ENCODE measurements around the gene BRI3BP.
"Not testable (repeated sequence)": the region's sequence is repeated elsewhere in the genome, so short reads cannot be mapped to it uniquely, and the experiment has no call there.

BRI3BP gene

GRCh38 chr12:125050868-125051267 lies 57.4 kb downstream of the BRI3BP start:
- H3K4me1 ChIP-seq (ENCODE audit: insufficient read depth, low read length) = no peaks in the 10 kb centered on the region
- peaks cover 3% of the 10 kb centered on the region; the same call in 1 of the 2 replicates for H3K9me3 ChIP-seq (ENCODE audit: insufficient read depth, low read depth, low read length)
- H3K36me3 ChIP-seq (ENCODE audit: insufficient read depth, low read length) = no peaks in the 10 kb centered on the region
- H3K27ac ChIP-seq (ENCODE audit: low read depth, low read length) = no peak overlapping the region
- no peak overlapping the region for H3K9ac ChIP-seq (ENCODE audit: low read depth, low read length)
- WGBS = 97% methylated on average over 3 of the region's 3 CpGs
- H3K4me3 ChIP-seq (ENCODE audit: low read length) = no peak overlapping the region
- no peaks in the 10 kb centered on the region for H3K27me3 ChIP-seq (ENCODE audit: insufficient read depth, low read length)

GRCh38 chr12:125053821-125054220 lies 60.4 kb downstream of the BRI3BP start:
- no peaks in the 10 kb centered on the region for H3K36me3 ChIP-seq (ENCODE audit: insufficient read depth, low read length)
- peaks cover 3% of the 10 kb centered on the region; the same call in 1 of the 2 replicates for H3K9me3 ChIP-seq (ENCODE audit: insufficient read depth, low read depth, low read length)
- no peak overlapping the region for H3K9ac ChIP-seq (ENCODE audit: low read depth, low read length)
- H3K27ac ChIP-seq (ENCODE audit: low read depth, low read length) = no peak overlapping the region
- no peaks in the 10 kb centered on the region for H3K27me3 ChIP-seq (ENCODE audit: insufficient read depth, low read length)
- 95% methylated on average over 8 of the region's 8 CpGs for WGBS
- H3K4me3 ChIP-seq (ENCODE audit: low read length) = no peak overlapping the region
- no peaks in the 10 kb centered on the region for H3K4me1 ChIP-seq (ENCODE audit: insufficient read depth, low read length)

GRCh38 chr12:125055591-125055990 lies 62.1 kb downstream of the BRI3BP start:
- no peak overlapping the region for H3K4me3 ChIP-seq (ENCODE audit: low read length)
- H3K9me3 ChIP-seq (ENCODE audit: insufficient read depth, low read depth, low read length) = peaks cover 7% of the 10 kb centered on the region; the same call in 1 of the 2 replicates
- no peak overlapping the region for H3K9ac ChIP-seq (ENCODE audit: low read depth, low read length)
- 91% methylated on average over 9 of the region's 9 CpGs for WGBS
- no peaks in the 10 kb centered on the region for H3K36me3 ChIP-seq (ENCODE audit: insufficient read depth, low read length)
- H3K4me1 ChIP-seq (ENCODE audit: insufficient read depth, low read length) = no peaks in the 10 kb centered on the region
- H3K27ac ChIP-seq (ENCODE audit: low read depth, low read length) = no peak overlapping the region
- H3K27me3 ChIP-seq (ENCODE audit: insufficient read depth, low read length) = no peaks in the 10 kb centered on the region

GRCh38 chr12:125056306-125056705 lies 62.9 kb downstream of the BRI3BP start:
- WGBS = 94% methylated on average over 14 of the region's 14 CpGs
- Histone ChIP-seq H3K9me3 (ENCODE audit: insufficient read depth, low read depth, low read length) (peaks cover 14% of the 10 kb centered on the region), H3K4me1 (ENCODE audit: insufficient read depth, low read length) (no peaks in the 10 kb centered on the region), H3K36me3 (ENCODE audit: insufficient read depth, low read length) (no peaks in the 10 kb centered on the region), H3K4me3 (ENCODE audit: low read length) (no peak overlapping the region), H3K9ac (ENCODE audit: low read depth, low read length) (no peak overlapping the region), H3K27ac (ENCODE audit: low read depth, low read length) (no peak overlapping the region), H3K27me3 (ENCODE audit: insufficient read depth, low read length) (no peaks in the 10 kb centered on the region)

- H3K9me3 ChIP-seq (ENCODE audit: insufficient read depth, low read depth, low read length) = peaks cover 18% of the 10 kb centered on the region
- no peak overlapping the region for H3K9ac ChIP-seq (ENCODE audit: low read depth, low read length)
- peaks cover 3% of the 10 kb centered on the region; the same call in 1 of the 2 replicates for H3K4me1 ChIP-seq (ENCODE audit: insufficient read depth, low read length)
- H3K4me3 ChIP-seq (ENCODE audit: low read length) = no peak overlapping the region
- H3K36me3 ChIP-seq (ENCODE audit: insufficient read depth, low read length) = no peaks in the 10 kb centered on the region
- no peaks in the 10 kb centered on the region for H3K27me3 ChIP-seq (ENCODE audit: insufficient read depth, low read length)
- WGBS = 90% methylated on average over 5 of the region's 5 CpGs
- H3K27ac ChIP-seq (ENCODE audit: low read depth, low read length) = no peak overlapping the region
Observed at GRCh38 chr12:125057708-125058107, 64.3 kb downstream of the BRI3BP start.

GRCh38 chr12:125061229-125061628 lies 67.8 kb downstream of the BRI3BP start:
- Histone ChIP-seq H3K4me3 (ENCODE audit: low read length) (no peak overlapping the region), H3K9ac (ENCODE audit: low read depth, low read length) (no peak overlapping the region), H3K27ac (ENCODE audit: low read depth, low read length) (no peak overlapping the region), H3K36me3 (ENCODE audit: insufficient read depth, low read length) (no peaks in the 10 kb centered on the region), H3K27me3 (ENCODE audit: insufficient read depth, low read length) (no peaks in the 10 kb centered on the region), H3K9me3 (ENCODE audit: insufficient read depth, low read depth, low read length) (peaks cover 15% of the 10 kb centered on the region), H3K4me1 (ENCODE audit: insufficient read depth, low read length) (peaks cover 19% of the 10 kb centered on the region)
- WGBS = no CpG with 5 or more reads among the region's 3 CpGs

GRCh38 chr12:125063522-125063921 lies 70.1 kb downstream of the BRI3BP start:
- WGBS = 85% methylated on average over 4 of the region's 4 CpGs
- not testable (repeated sequence) for H3K9ac ChIP-seq (ENCODE audit: low read depth, low read length); H3K27ac ChIP-seq (ENCODE audit: low read depth, low read length); H3K27me3 ChIP-seq (ENCODE audit: insufficient read depth, low read length); H3K4me3 ChIP-seq (ENCODE audit: low read length); H3K36me3 ChIP-seq (ENCODE audit: insufficient read depth, low read length)
- peaks cover 15% of the 10 kb centered on the region for H3K9me3 ChIP-seq (ENCODE audit: insufficient read depth, low read depth, low read length)
- H3K4me1 ChIP-seq (ENCODE audit: insufficient read depth, low read length) = peaks cover 28% of the 10 kb centered on the region

- Histone ChIP-seq H3K27ac (ENCODE audit: low read depth, low read length) (peak overlapping the region; percentile 83; the same call in 1 of the 2 replicates), H3K9me3 (ENCODE audit: insufficient read depth, low read depth, low read length) (peaks cover 15% of the 10 kb centered on the region), H3K27me3 (ENCODE audit: insufficient read depth, low read length) (no peaks in the 10 kb centered on the region), H3K9ac (ENCODE audit: low read depth, low read length) (peak overlapping the region; percentile 80), H3K4me1 (ENCODE audit: insufficient read depth, low read length) (peaks cover 29% of the 10 kb centered on the region), H3K36me3 (ENCODE audit: insufficient read depth, low read length) (0 out of 2 replicates have a peak, but pooled peaks cover under 1% of the 10 kb centered on the region), H3K4me3 (ENCODE audit: low read length) (peak overlapping the region; percentile 84)
- 57% methylated on average over 5 of the region's 5 CpGs for WGBS
Observed at GRCh38 chr12:125064492-125064891, 71.0 kb downstream of the BRI3BP start.

- Histone ChIP-seq H3K27ac (ENCODE audit: low read depth, low read length) (peak within 1 kb of the TSS; percentile 83; the same call in 1 of the 2 replicates), H3K27me3 (ENCODE audit: insufficient read depth, low read length) (no peaks in the 10 kb centered on the region), H3K4me1 (ENCODE audit: insufficient read depth, low read length) (peaks cover 29% of the 10 kb centered on the region), H3K4me3 (ENCODE audit: low read length) (peak within 1 kb of the TSS; percentile 84), H3K9ac (ENCODE audit: low read depth, low read length) (peak within 1 kb of the TSS; percentile 80), H3K9me3 (ENCODE audit: insufficient read depth, low read depth, low read length) (peaks cover 14% of the 10 kb centered on the region), H3K36me3 (ENCODE audit: insufficient read depth, low read length) (0 out of 2 replicates have a peak, but pooled peaks cover 3% of the 10 kb centered on the region)
- under 1% methylated on average over 80 of the region's 80 CpGs for WGBS
Observed at GRCh38 chr12:125065021-125065918, 71.8 kb downstream of the BRI3BP start, which contains the start of gene AACS. AACS (plus strand) TSS chr12:125065435; CDS start chr12:125065585, 150 bp downstream.

GRCh38 chr12:125065919-125066570 lies 72.6 kb downstream of the BRI3BP start:
- Histone ChIP-seq H3K4me3 (ENCODE audit: low read length) (peak overlapping the region; percentile 84), H3K9me3 (ENCODE audit: insufficient read depth, low read depth, low read length) (peaks cover 7% of the 10 kb centered on the region), H3K9ac (ENCODE audit: low read depth, low read length) (peak overlapping the region; percentile 76), H3K27me3 (ENCODE audit: insufficient read depth, low read length) (no peaks in the 10 kb centered on the region), H3K27ac (ENCODE audit: low read depth, low read length) (no peak overlapping the region), H3K4me1 (ENCODE audit: insufficient read depth, low read length) (peaks cover 29% of the 10 kb centered on the region), H3K36me3 (ENCODE audit: insufficient read depth, low read length) (peaks cover 5% of the 10 kb centered on the region)
- 45% methylated on average over 18 of the region's 18 CpGs for WGBS

GRCh38 chr12:125068391-125068790 lies 74.9 kb downstream of the BRI3BP start:
- H3K9me3 ChIP-seq (ENCODE audit: insufficient read depth, low read depth, low read length) = no peaks in the 10 kb centered on the region
- no peaks in the 10 kb centered on the region for H3K27me3 ChIP-seq (ENCODE audit: insufficient read depth, low read length)
- peaks cover 16% of the 10 kb centered on the region for H3K36me3 ChIP-seq (ENCODE audit: insufficient read depth, low read length)
- H3K27ac ChIP-seq (ENCODE audit: low read depth, low read length) = no peak overlapping the region
- peaks cover 21% of the 10 kb centered on the region; the same call in 1 of the 2 replicates for H3K4me1 ChIP-seq (ENCODE audit: insufficient read depth, low read length)
- no peak overlapping the region for H3K9ac ChIP-seq (ENCODE audit: low read depth, low read length)
- WGBS = 63% methylated on average over 6 of the region's 6 CpGs
- H3K4me3 ChIP-seq (ENCODE audit: low read length) = no peak overlapping the region
